HAP-1 (cell line): ENCODE data around the gene LCT.
"Not testable (repeated sequence)": the region's sequence is repeated elsewhere in the genome, so short reads cannot be mapped to it uniquely, and the experiment has no call there.

ENCODE experiments used
- DNase-seq, 2 experiments: peaks; one replicate each; pipeline ENCODE4 v3.0.0-alpha.2; 2016 to 2020; ENCODE audit warnings: low spot score in 2 of 2
- H3K27me3 ChIP-seq: fragments of 250-450 bp; sonication (Bioruptor Pico); 2 replicates; pipeline ENCODE4 v1.5.1; 2020; ENCODE audit warnings: low read depth, mild to moderate bottlenecking, moderate library complexity
- H3K36me3 ChIP-seq: fragments of 250-450 bp; sonication (Bioruptor Pico); replicated peaks from 2 replicates; pipeline ENCODE4 v1.5.1; 2020; ENCODE audit warnings: mild to moderate bottlenecking
- H3K4me1 ChIP-seq: fragments of 250-450 bp; sonication (Bioruptor Pico); 2 replicates; pipeline ENCODE4 v1.5.1; 2020; ENCODE audit warnings: mild to moderate bottlenecking
- H3K4me3 ChIP-seq: fragments of 250-450 bp; sonication (Bioruptor Pico); 2 replicates; pipeline ENCODE4 v1.5.1; 2020; ENCODE audit warnings: mild to moderate bottlenecking, moderate library complexity
- H3K9me3 ChIP-seq: fragments of 250-450 bp; sonication (Bioruptor Pico); 2 replicates; pipeline ENCODE4 v1.5.1; 2020; ENCODE audit warnings: mild to moderate bottlenecking, moderate library complexity
- in situ Hi-C: fragments of 300-500 bp; cut with MboI; formaldehyde crosslinking; loops from 3 replicates; pipeline ENCODE4 v1.14.3; 2020; ENCODE audit warnings: low sequenced_read_pairs, inconsistent platforms, mixed read lengths

LCT gene

DNA sequence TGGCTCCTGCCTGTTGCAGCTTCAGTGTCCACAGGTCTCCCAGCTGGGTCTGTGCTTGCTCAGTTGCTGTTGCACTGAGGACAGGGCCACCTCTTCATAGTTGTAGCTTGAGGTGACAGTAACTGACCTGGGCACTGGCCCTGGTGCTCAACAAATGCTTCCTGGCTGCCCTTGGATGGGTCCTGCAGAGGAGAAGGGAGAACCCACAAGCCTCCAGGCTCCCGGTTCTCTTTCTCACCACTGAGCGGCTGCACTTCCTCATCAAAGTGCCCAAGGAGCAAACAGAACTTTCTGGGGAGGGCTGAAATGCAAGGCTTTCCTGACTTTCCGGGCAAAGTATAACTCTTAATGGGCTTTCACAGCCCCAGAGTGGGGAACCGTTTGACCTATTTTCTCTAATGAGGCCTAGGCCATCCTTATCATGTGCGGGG, 38.7 kb downstream of the LCT start:
- no peak for DNase-seq
- Histone ChIP-seq H3K4me1 (no peaks in the 10 kb centered on the region), H3K9me3 (peaks cover 3% of the 10 kb centered on the region), H3K27me3 (no peaks in the 10 kb centered on the region), H3K4me3 (no peak overlapping the region), H3K36me3 (no peaks in the 10 kb centered on the region)
- in situ Hi-C loops = loop anchor here (10.0 kb wide), 1 partner anchor 813 kb away; no protein-coding TSS in a partner anchor

DNA sequence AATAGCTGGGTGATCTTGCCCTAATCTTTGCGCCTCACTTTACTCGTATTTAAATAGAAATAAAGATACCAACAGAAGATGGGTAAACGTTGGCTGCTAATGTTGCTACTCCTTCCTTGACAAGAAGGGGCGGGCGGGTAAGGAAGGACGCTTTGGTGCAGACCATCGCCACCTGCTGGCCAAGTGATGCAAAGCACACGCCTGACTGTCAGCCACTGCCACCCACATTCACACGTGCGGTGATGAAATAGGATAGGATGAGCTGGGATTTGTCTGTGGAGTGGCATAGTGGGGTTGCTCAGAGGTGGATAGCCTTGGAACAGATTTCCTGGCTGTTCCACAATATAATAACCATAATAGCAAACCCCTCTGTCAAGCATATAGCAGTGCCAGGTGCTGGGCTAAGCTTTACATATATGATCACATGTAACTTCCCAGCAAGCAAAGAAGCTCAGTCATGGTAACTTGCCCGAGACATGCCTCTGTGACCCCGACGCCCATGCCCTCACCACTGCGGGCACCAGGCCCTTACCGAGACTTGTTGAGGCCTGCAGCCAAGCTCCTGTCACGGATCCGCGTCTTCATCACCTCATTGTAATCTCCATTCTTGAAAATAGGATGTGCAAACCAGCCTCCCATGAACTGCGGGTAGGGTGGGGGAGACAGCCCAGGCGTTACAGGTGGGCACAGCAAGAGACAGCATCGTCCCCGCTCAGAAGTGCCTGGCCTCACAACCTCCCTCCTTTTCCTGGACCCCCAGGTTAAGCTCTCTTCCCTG, 39.3 kb downstream of the LCT start:
- peak; percentile 82 to 89 for DNase-seq
- Histone ChIP-seq H3K4me3 (no peak overlapping the region), H3K27me3 (no peaks in the 10 kb centered on the region), H3K36me3 (no peaks in the 10 kb centered on the region), H3K4me1 (no peaks in the 10 kb centered on the region), H3K9me3 (peaks cover 3% of the 10 kb centered on the region)
- in situ Hi-C loops = loop anchor here (10.0 kb wide), 1 partner anchor 813 kb away; no protein-coding TSS in a partner anchor

DNA sequence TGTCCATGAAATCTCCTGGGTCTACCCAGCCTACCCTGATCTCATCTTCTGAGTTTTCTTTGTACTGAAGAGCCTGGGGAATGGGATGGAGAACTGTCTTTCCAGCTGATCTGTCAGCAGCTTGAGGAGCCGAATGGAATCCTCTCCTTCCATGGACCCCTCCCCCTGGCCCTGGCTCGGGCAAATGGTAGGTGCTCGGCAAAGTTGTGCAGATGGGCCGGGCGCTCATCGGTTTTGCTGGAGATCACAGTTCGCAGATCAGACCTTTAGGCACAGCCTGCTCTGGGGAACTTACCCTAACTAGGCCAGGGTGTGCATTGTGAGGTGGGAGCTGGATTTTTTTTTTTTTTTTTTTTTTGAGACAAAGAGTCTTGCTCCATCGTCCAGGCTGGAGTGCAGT, 40.4 kb downstream of the LCT start:
- no peaks in the 10 kb centered on the region for H3K4me1 ChIP-seq
- in situ Hi-C loops = loop anchor here (10.0 kb wide), 1 partner anchor 812 kb away; no protein-coding TSS in a partner anchor

GRCh38 chr2:135795641-135796040, 41.3 kb downstream of the LCT start:
- in situ Hi-C loops = loop anchor here (10.0 kb wide), 1 partner anchor 811 kb away; no protein-coding TSS in a partner anchor
- not testable (repeated sequence) for H3K27me3 ChIP-seq, H3K9me3 ChIP-seq, H3K4me3 ChIP-seq, H3K4me1 ChIP-seq, H3K36me3 ChIP-seq
- peak in 1 of 2 experiments; percentile 26 for DNase-seq

More for the DNA sequence above, 40.4 kb downstream of the LCT start:
- Histone ChIP-seq H3K27me3 (no peaks in the 10 kb centered on the region), H3K36me3 (no peaks in the 10 kb centered on the region), H3K9me3 (no peaks in the 10 kb centered on the region; the same call in none of the 2 replicates), H3K4me3 (no peak overlapping the region)
- DNase-seq = no peak

DNA sequence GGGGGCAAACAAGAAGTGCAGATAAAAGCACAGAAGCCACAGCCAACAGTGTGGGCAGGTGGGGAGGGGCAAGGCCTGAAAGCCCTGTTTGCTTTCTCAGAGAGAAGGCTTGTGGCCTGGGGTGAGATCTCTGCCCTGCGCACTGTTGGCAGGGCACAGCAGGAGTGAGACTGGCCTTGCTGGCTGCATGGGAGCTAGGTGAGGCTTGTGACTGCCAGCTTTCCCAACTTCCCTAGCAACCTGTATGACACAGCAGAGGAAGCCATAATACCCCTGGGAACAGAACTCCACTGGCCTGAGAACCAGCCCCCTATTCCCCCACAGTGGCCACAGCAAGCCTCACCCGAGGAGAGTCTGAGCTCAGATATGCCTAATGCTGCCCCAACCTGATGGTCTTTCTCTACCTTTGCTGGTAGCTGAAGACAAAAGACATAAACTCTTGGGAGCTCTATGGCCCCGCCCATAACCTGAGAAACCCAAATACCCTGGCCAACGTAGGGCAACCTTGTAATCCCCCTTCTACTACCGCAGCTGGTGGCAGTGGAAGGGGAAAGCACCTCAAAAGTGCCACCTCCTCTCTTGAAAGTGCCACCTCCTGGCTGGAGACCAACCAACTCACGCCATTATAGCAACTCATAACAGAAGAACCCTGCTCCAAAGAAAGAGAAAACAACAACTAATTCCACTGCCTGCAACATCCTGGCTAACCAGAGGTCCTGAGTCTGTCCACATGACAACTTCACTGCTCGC, 44.4 kb downstream of the LCT start:
- H3K4me3 ChIP-seq = no peak overlapping the region
- no peaks in the 10 kb centered on the region for H3K36me3 ChIP-seq
- H3K4me1 ChIP-seq = no peaks in the 10 kb centered on the region
- H3K27me3 ChIP-seq = no peaks in the 10 kb centered on the region
- no peak for DNase-seq
- in situ Hi-C loops = loop anchor here (10.0 kb wide), 1 partner anchor 808 kb away; no protein-coding TSS in a partner anchor
- no peaks in the 10 kb centered on the region for H3K9me3 ChIP-seq

DNA sequence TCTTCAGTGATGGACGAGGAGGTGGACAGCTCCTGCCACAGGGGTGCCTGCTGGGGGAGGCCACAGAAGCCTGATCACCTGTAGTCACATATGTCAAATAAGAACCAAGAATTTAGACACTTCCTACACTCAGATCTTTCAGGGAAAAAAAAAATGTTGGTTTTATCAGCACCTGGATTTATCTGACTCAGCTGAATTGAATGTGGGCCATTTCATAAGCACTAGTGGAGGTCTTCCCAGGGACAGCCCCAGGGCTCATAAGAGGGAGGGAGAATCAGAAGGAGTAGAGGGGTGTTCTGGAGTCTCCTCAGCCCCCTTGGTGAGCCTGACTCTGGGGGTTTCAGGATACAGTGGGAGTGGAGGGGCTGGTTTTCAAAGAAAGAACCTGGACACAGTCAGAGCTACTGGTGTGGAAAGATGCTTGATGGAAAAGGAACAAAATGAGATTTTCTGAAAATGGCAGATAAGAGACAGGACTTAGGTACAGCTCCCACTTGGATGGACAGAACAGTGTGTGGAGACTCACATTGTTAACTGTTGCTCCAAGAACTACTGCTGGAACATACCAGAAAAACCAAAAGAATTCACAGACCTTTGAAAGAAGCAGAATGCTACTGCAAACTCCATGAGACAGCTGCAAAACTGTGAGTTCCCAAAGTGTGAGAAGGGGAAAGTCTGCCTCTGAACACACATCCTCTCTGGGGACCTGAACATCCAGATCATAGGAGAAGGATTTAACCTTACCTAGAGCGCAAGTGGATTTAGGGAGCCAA, 45.4 kb downstream of the LCT start:
- Histone ChIP-seq H3K4me3 (no peak overlapping the region), H3K9me3 (no peaks in the 10 kb centered on the region), H3K27me3 (no peaks in the 10 kb centered on the region), H3K36me3 (no peaks in the 10 kb centered on the region), H3K4me1 (no peaks in the 10 kb centered on the region)
- in situ Hi-C loops = loop anchor here (10.0 kb wide), 1 partner anchor 807 kb away; no protein-coding TSS in a partner anchor
- no peak for DNase-seq

DNA sequence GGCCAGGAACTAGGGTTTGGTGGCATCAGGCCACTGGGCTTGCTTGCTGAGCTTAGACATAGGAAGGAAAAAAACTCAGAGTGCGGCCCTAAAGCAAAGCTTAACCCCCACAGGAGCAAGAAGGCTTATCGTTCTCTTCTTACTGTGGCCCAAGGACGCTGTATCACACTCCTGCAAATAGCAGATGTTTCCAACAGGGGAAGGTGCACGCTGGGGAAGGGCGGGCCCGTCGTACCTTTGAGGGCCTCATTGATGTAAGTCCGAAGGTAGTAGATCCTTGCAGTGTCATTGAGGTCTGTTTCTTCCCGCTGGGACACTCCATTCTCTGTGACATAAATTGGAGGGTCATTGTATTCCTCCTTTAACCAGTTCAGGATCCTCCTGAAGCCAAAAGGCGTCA, 46.6 kb downstream of the LCT start:
- Histone ChIP-seq H3K4me1 (no peaks in the 10 kb centered on the region), H3K4me3 (no peak overlapping the region), H3K9me3 (no peaks in the 10 kb centered on the region), H3K36me3 (no peaks in the 10 kb centered on the region), H3K27me3 (no peaks in the 10 kb centered on the region)
- DNase-seq = no peak
- in situ Hi-C loops = loop anchor here (10.0 kb wide), 1 partner anchor 806 kb away; no protein-coding TSS in a partner anchor

GRCh38 chr2:135786823-135787222, 50.2 kb downstream of the LCT start:
- Histone ChIP-seq H3K4me1 (peaks cover 15% of the 10 kb centered on the region), H3K4me3 (no peak overlapping the region), H3K27me3 (no peaks in the 10 kb centered on the region), H3K36me3 (peaks cover 27% of the 10 kb centered on the region), H3K9me3 (no peaks in the 10 kb centered on the region)
- in situ Hi-C loops = no loop called here
- no peak for DNase-seq

- H3K36me3 ChIP-seq = peaks cover 41% of the 10 kb centered on the region
- no peak for DNase-seq
- in situ Hi-C loops = no loop called here
Measured at GRCh38 chr2:135785032-135785431, 52.0 kb downstream of the LCT start.

DNA sequence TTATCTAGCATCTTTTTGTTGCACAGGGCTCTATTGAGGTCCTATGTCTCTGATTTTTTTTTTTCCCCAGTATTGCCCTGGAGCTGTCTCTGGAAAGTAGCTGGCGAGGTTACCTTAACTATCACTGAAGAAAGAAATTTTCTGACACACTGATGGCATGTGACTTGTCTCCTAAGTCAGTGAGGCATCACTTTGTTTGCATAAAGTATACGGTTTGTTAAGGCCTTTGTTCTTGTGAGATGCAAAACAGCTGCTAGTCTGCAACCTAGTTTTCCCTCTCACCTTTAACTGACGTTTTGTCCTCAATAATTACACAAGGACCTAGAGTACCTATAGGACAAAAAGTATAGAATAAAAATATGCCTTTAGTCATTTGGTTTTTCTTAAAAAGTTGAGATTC, 53.5 kb downstream of the LCT start:
- no peak for DNase-seq
- Histone ChIP-seq H3K9me3 (no peaks in the 10 kb centered on the region), H3K36me3 (peaks cover 51% of the 10 kb centered on the region), H3K4me3 (no peak overlapping the region), H3K4me1 (peaks cover 30% of the 10 kb centered on the region), H3K27me3 (no peaks in the 10 kb centered on the region)
- in situ Hi-C loops = no loop called here

More at GRCh38 chr2:135785032-135785431, 52.0 kb downstream of the LCT start:
- Histone ChIP-seq H3K4me1 (peaks cover 22% of the 10 kb centered on the region), H3K9me3 (no peaks in the 10 kb centered on the region), H3K4me3 (no peak overlapping the region), H3K27me3 (no peaks in the 10 kb centered on the region)

GRCh38 chr2:135782231-135782630, 54.8 kb downstream of the LCT start:
- Histone ChIP-seq H3K36me3 (peaks cover 53% of the 10 kb centered on the region), H3K4me3 (no peak overlapping the region), H3K4me1 (peaks cover 30% of the 10 kb centered on the region), H3K9me3 (no peaks in the 10 kb centered on the region), H3K27me3 (no peaks in the 10 kb centered on the region)
- peak in 1 of 2 experiments; percentile 92 for DNase-seq
- in situ Hi-C loops = no loop called here

- H3K27me3 ChIP-seq = no peaks in the 10 kb centered on the region
- no peak for DNase-seq
- H3K4me1 ChIP-seq = peaks cover 11% of the 10 kb centered on the region
- H3K4me3 ChIP-seq = no peak overlapping the region
- H3K36me3 ChIP-seq = peaks cover 67% of the 10 kb centered on the region
- in situ Hi-C loops = no loop called here
- no peaks in the 10 kb centered on the region for H3K9me3 ChIP-seq
Measured at GRCh38 chr2:135776367-135776766, 60.6 kb downstream of the LCT start.

- in situ Hi-C loops = no loop called here
Measured at GRCh38 chr2:135775420-135775819, 61.6 kb downstream of the LCT start.

More at GRCh38 chr2:135775420-135775819, 61.6 kb downstream of the LCT start:
- no peak for DNase-seq
- Histone ChIP-seq H3K27me3 (no peaks in the 10 kb centered on the region), H3K9me3 (no peaks in the 10 kb centered on the region), H3K36me3 (peaks cover 67% of the 10 kb centered on the region), H3K4me3 (no peak overlapping the region), H3K4me1 (peaks cover 9% of the 10 kb centered on the region)
